ENCODE data around the gene MYADML2.

MYADML2 gene

DNA sequence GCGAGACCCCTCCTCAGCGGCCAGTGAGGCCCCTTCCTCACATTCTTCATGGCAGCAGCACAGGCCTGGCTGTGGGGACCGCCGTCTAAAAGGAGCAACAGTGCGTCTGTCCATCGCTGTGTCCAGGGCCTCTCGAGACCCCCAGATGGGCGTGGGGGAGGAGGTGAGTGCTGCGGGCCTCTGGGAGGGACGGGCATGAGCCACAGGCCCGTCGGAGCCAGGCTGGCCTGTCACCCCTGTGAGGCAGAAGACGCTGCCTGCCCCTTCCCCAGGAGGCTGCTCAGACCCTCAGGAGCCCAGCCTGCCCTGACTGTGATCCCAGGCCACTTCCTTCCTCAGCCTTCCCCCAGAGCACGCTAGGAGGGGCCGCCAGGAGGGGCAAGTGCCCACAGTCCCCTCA, 7.8 kb downstream of the MYADML2 start:
- DNase-seq (ENCODE audit: low spot score): no peak

DNA sequence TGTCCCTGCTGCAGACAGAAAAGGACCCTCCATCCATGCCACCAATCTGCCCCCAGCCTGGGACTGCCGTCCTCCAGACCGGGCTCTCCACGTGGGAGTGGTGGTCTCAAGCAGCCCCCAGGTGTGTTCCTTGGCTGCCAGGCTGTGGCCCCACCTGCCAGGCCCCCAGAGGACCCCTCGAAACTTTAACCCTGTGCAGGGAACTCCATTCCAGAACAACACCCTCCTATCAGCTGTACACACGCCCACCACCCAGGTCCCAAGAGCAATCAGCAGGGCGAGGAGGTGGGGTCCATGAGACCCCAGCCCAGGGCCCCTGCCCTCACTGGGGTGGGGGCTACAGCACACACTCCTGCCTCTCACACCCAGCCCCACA, 11.3 kb downstream of the MYADML2 start:
- no peak for DNase-seq (ENCODE audit: low spot score)

DNA sequence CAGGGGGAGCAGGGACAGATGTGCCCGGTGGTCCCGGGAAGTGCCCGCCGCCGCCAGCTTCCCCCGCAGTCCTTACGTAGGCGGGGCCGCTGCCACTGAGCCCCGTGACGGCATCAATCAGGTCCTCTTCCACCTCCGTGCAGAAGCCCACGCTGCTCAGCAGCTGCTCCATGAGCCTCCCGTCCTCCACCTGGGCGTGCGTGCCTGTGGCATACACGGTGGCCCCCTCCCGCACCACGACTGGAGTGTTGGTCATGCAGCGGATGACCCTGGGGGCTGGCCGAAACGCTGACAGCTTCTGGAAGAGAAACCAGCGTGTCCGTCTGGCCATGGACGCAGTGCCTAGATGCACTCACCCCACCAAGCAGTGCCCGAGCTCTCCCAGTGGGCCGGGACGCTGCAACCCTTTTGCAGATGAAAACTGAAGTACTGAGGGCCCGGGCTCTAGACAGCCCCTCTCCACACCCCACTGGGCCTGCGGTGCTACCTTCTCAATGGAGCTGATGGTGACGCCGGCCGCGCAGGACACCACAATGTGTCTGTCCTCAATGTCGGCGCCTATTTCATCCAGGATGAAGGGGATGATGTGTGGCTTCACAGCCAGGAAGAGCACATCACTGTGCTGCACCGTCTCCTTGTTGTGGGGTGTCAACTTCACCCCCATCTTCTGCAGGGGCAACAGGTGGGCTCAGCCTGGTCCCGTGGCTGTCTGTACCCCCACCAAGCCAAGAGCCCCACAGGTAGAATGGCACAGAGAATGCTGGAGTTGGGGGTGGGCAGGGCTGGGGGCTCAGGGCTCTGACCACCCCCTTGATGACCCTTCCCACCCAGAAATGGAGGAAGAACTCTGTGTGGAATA, 12.0 kb downstream of the MYADML2 start:
- DNase-seq (ENCODE audit: low spot score): no peak

DNA sequence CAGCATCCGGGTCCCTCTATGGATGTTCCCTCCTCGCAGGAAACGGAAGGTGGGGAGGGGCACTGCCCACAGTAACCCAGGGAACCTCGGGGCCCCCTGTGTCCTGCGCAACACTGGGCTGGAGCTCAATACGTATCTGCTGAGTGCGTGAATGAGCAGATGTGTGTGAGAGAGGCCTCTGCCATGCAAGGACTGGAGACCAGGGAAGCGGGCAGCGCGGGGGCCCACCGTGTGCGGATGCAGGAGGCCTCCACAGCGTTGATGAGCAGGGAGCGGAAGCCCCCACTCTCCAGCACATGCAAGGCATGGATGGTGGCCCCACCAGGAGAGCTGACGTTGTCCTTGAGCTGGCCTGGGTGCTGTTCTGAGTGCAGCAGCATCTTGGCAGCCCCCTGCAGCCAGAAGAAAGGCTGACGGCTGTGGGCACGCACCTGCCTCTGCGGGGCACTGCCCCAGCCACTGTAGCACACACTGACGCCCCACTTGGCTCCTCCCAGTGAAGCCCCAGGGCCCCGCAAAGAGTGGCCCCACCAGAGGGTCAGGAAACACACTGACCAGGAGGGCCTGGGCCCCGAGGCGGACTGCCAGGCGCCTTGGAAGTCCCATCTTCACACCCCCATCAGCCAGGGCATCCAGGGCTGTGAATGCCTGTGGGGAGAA, 12.8 kb downstream of the MYADML2 start:
- no peak for DNase-seq (ENCODE audit: low spot score)

DNA sequence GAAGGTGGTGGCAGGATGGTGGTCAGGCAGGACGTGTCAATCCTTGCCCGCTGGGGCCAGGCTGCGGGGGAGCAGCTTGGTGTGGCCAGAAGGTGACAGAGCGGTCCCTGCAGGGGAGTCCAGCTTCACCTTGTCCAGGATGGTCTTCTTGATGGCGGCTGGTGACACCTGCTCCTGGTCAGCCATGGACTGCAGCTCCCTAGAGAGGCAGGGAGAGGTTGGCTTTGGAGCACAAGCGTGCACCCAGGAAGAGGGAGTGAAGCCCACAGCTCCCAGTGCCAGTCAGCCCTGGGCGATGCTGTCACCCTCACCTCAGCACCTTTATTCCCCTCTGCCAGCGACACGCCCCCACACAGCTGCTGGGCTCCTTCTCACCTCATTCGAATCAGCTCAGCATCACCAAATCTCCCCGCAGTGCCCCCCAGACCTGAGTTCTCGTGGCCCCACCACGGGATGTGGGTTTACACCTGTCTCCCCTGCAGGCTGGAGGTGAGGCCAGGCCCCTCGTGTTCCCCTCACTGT, 13.8 kb downstream of the MYADML2 start:
- DNase-seq (ENCODE audit: low spot score): no peak

DNA sequence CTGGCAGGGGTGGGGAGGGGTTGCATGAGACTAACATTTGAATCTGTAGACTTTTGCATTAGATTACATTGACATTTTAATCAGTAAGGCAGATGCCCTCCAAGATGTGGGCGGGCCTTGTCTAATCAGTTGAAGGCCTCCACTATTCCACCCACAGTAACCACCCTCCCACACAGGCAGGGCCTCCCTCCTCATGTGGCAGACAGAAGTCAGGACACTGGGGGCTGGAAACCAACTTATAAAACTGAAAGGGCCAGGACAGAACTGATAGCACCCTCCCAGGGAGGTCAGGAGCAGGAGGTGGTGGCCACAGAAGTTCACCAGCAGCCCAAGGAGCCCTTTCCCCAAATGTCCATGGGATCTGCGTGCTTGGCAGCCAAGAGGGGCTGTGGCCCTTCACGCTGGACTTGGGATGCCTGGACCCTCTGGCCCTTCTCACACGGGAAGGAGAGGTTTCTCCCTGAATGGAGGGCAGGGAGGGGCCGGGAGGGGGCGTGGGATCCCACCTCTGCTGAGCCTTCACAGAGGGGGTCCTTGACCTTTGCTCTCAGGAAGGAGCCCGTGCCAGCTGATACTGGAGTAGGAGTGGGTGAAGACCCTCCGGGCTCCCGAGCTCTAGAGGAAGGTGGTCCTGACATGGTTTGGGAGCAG, 14.6 kb downstream of the MYADML2 start:
- DNase-seq (ENCODE audit: low spot score): no peak

DNA sequence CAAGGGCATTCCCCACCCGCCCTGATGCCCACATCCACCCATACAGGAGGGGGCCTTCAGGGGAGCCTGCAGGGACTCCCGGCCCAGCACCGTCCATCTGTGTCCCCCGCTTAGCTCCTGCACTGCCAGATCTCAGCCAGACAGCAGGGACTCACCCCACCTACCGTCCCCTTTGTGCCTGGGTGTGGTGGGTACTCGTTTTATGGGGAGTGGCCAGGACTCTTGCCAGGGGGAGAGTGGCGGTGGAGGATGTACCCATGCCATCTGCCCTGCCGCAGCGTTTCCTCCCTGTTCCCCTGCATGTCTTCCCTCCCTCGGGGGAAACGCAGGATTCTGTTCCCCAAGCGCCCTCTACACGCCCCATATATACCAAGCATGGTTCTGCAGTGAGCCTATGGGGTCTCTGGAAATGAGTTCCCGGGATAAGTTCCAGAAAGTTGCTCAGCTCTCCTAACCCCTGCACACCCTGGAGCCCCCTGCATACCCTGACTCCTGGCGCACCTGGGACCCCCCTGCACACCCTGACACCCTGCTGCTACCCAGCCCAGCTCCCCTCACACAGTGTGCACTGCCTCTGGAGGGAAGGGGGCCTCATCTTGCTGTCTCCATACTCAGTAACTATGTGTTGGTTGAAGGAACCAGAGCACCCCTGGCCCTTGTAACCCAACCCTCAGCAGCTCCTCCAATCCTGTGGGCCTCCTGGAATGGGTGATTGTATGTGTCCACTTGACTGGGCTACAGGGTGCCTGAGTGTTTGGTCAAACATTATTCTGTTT, 15.3 kb downstream of the MYADML2 start:
- DNase-seq (ENCODE audit: low spot score): no peak

DNA sequence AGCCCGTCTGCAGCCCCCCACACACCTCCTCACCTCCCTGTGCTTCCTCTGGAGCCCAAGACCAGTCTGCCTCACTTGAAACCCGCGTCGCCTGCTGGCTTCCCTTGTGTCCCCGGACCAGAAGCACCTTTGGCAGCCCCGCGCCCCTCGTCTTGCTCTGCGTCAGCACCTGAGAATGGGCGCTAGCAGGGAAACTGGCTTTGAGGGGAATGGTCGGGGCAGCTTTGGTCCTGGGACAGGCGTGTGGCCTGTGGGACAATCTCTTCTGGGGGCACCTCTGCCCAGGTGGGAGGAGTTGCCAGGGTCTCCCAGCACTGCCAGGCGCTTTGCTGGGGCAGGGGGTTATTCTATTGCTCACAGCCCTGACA, 15.9 kb downstream of the MYADML2 start:
- no peak for DNase-seq (ENCODE audit: low spot score)

DNA sequence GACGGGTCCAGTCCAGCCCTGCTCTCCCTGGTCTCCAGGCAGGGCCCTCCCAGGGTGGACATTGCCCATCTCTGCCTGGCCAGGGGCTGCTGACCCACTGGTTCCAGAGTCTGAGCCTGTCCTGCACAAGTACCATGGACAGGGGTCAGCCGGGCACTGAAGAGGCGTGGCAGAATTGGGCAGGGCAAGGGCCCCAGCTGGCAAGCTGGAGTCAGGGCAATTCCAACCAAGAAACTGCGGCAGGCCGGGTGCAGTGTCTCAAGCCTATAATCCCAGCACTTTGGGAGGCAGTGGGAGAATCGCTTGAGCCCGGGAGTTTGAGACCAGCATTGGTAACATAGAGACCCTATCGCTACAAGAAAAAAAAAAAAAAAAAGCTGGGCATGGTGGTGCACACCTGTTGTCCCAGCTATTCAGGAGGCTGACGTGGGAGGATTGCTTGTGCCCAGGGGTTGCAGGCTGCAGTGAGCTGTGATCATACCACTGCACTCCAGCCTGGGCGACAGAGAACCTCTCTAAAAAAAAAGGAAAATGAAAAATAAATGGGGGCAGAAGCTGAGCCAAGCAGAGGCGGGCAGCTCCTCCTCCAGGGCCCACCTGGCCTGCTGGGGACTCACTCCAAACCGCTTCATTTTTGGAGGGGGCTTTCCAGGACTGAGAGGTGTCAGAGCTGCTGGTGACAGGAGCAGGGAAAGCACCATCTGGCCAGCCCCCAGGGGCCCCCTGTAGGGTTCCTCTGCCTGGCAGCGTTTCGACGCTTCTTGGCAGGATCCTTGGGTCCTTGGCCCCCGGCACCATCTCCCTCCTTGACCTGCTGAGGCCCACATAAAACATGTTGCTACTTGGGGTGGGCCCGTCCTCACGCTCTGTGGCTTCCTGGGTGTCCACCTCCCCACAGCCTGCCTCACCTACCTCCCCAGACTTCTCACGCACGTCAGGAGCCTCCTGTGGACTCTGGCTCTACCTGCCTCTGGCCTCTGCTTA, 16.6 kb downstream of the MYADML2 start:
- no peak for DNase-seq (ENCODE audit: low spot score)

DNA sequence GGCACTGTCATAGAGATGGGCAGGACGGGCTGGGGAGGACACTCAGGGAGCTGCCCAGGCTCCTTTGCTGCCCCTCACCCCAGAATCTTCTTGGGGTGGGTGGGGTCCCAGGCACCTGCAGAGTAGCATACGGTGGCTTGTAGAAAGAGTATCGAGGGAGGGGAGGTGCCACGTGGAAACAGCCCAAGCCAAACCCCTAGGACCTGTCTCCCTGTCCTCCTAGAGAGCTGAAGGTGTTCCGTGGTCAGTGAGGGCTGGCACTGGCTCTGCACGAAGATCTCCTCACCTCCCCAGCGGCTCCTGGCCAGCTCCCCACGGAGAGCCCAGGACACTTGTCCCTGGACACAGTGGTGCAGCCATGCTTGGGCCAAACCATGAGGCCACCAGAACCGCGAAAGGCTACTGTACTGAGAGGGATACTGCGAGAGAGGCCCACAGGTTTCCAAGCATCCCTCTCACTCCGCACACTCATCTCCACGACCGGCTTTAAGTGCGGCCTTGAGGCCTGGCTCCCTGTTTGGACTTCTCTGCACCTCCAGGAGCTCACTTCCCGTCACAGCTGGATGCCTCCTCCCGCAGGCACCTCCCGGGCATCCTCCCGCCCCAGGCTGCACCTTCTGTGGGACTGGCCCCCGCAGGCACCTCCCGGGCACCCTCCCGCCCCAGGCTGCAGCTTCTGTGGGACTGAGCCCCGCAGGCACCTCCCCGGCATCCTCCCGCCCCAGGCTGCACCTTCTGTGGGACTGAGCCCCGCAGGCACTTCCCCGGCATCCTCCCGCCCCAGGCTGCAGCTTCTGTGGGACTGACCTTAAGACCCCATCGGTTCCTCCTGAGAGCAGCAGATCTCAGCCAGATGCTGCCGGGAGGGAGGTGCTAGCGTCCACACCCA, 17.5 kb downstream of the MYADML2 start:
- DNase-seq (ENCODE audit: low spot score): no peak

DNA sequence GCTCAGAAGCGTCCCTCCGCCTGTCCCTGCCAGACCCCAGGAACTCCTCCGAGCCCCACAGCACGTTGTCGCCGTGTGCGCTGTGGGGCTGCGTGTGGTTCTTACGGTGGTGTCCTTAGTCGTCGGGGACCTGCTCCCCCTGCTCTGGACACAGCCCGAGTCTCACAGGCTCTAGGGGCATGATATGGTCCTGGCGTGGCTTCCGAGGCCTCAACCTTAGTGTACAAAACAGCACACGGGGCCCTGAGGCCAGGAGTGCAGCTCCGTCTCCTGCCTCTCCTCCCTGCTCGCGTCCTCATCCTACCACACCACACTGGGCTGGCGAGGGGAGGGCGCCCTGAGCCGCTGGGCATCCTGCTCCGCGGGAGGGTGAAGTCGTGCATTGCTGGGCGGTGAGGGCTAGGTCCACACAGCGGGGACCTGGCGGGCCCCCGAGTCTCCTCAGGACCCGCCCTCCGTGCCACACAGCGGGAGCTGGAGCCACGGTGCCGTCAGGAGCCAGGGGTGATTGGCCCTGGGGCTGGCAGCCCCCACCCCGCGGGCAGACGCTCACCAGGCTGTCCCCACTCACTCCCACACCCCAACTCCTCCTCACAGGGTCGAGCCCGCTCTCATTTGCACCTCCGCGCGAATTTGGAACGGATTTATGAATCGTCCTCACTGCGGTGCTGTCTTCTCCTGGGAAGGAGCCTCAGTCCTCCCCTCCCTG, 18.3 kb downstream of the MYADML2 start:
- no peak for DNase-seq (ENCODE audit: low spot score)

DNA sequence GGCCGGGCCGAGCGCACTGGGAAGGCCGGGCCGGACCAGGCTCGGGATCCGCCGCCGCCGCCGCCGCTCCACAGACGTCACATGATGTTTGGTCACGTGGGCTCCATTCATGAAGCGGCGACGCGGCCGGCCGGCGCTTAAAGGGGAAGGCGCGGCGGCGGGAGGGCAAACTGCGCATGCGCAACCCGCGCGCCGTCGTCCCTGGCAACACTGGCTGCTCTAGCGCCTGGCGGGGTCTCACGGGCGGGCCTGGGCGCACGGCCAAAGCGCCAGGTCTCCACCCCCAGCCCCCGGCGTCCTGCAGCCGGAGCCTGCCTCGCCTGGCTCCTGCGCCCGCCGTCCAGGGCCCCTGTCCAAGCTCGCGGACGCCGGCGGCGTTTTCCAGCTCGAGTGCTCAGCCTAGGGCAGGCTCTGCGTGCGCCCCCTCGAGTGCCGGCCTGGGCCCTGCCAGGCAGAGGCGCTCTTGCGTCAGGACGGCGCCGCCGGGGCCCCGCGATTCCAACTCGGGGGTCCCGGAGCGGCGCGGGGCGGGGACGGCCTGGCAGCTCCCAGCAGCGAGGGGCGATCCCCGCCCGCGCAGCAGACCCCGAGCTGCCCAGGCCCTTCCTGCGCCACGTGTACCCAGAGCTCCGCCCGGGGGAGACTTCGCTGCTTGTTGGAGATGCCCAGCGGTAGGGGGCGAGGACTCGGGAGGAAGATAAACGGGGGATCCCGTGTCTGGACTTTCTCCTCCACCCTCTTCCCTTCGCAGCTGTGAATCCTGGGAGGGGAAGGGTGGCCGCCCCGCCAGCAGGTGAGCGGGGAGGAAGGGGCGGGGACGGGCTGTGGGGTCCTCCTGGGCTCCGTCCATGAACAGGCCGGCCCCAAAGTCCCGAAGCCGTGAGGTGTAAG, 19.1 kb downstream of the MYADML2 start, which contains the start of gene MAFG:
Gene MAFG (minus strand): TSS at position 83 of the 891 bp plus-strand sequence. CDS start 4,550 bp downstream, outside the sequence.
- DNase-seq (ENCODE audit: low spot score): peak; percentile 98

DNA sequence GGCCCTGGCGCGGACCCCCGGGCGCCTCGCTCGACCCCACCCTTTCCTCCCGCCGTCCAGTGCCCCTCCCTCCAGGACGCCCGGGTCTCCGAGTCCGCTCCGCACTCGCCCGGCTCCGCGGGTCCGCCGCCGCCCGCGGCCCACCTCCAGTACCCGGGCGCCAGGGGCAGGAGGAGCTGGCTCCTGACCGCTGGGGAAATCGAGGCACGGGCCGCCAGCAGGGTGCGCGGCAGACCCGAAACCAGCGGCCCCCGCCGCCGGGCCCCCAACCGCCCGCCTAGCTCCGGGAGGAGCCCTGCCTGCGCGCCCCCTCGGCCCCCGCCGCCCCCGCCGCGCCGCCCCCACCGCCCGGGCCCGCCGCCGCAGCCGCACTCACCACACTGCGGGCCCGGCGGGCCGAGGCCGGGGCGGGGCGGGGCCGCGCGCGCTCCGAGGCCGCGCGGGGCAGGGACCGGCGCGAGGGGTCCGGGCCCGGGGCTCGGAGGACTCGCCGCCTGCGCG, 19.8 kb downstream of the MYADML2 start:
- DNase-seq (ENCODE audit: low spot score): peak; percentile 63

DNA sequence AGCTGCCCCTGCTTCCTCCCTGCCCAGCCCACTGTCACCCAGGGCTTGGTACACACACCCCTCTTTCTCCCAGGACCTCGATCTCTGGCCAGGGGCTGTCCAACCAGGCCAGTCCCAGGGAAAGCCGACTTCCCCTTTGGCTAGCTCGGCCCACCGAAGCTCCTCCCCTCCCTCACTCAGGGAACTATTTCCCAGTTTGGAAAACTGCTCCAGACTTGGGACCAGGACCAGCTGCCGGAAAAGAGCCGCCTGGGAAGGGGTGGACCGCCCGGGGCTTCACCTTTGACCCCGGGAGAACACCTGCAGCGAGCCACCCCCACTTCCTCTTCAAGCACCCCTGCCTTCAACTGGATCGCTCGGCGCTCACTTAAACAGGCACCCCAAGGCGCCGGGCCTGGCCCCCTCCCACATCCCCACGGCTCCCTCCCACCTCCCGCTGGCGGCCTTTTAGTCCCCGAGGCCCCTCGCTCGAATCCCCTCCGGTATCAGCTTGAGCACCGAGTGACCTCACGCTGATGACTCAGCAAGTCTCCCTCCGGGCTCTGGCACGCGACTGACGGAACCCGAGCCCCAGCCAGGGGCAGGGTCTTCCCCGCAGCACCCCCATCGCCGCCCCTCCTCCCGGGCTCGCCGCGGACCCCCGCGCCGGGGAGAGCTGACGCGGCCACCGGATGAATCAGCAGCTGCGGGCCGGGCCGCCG, 20.4 kb downstream of the MYADML2 start:
- peak; percentile 92 for DNase-seq (ENCODE audit: low spot score)

DNA sequence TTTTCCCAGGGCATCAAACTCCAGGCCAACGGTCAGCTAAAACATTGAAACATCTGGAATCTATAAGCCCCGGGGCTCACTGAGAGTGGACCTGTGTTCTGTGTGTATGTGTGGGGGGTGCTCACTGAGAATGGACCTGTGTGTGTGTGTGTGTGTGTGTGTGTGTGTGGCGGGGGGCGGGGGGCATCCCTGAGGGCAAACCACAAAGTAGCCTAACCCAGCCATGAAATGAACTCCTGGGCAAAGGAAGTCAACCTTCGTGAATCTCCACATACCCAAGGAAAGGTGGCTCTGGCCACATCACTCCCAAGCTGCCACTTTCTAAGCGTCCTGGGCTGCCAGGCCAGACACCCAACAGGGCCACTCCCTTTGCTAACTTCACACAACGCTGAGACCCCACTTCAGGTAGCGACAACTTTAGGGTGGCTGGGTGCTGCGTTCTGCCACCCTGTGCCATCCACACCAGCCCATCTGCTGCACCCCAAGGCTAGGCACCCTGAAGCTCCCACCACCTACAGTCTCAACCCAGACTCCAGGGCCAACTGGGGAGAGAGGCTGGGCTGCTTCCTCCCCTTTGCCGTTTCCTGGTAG, 21.1 kb downstream of the MYADML2 start:
- no peak for DNase-seq (ENCODE audit: low spot score)

DNA sequence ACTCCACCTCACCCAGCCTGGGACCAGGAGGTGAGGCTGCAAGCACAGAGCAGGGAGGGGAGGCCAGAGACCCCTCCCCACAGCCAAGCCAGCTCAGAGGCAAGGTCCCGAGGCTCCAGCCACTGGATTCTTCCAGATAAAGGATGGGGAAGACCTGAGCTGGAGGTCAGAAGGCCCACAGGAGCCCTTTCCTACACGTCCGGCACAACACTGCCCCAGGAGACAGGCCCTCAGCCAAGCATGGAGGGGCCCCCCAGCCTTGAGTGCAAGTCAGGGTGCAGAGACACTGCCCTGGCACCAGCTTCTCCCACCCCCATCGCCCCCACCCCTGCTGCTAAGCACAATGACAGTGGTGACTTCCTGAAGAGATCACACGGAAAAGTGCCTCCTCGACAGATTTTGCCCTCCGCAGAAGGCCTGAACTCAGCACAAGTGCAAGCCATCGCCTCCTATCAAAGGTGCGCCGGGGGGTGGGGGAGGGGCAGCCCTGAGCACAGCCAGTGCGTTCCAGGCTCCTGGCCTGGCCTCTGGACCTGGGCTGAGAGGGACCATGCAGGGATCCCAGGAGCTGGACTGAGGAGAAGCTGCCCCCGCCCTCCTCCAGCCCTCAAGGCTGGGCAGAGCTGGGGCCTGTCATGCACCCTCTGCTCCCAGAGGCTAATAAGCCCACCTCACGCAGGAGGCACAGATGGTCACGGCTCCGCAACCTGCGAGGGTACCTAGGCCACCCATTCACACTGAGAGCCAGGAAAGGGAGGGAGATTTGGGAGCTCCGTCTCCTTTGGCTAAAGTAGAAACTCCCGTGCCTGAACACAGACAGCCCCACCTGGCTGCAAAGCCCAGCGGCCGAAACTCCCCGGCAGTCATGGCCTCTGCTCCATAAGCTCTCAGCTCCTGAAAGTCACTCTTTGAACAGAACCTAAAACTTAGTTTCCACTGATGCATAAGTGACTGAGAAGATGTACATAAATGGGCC, 22.2 kb downstream of the MYADML2 start:
- no peak for DNase-seq (ENCODE audit: low spot score)

All from hepatic stellate cell (primary cell).